Spleen (tissue), 11 donors: ENCODE data around the gene HCK. TPM values are rescaled to one million over a fixed set of nuclear protein-coding genes. Genes with fewer than 3 reads are reported as not detected.

Source experiments
- DNase-seq: peaks from one replicate; pipeline ENCODE4 v3.0.0-alpha.2; 2020
- H3K27ac ChIP-seq, 8 donors: fragments of 200-600 bp; sonication (generic) in 7 of 8; 1 replicate in 4 of 8; 2 replicates in 4 of 8; pipeline versions ENCODE4 v1.5.0 to v1.8.0; 2016 to 2021; ENCODE audit warnings: inconsistent platforms in 4 of 8, mild to moderate bottlenecking in 4 of 8, moderate library complexity in 1 of 8
- H3K27me3 ChIP-seq, 7 donors: fragments of 200-600 bp; sonication (generic) in 6 of 7; replicated peaks in 1 of 7; 1 replicate in 4 of 7; 2 replicates in 3 of 7; pipeline versions ENCODE4 v1.5.0 to v1.8.0; 2016 to 2021; ENCODE audit warnings: inconsistent platforms in 3 of 7, mild to moderate bottlenecking in 1 of 7
- H3K36me3 ChIP-seq, 6 donors: fragments of 200-600 bp; sonication (generic) in 5 of 6; 1 replicate in 4 of 6; 2 replicates in 2 of 6; pipeline versions ENCODE4 v1.5.0 to v1.8.0; 2016 to 2021; ENCODE audit warnings: inconsistent platforms in 2 of 6
- H3K4me1 ChIP-seq, 6 donors: fragments of 200-600 bp; sonication (generic) in 5 of 6; 1 replicate in 3 of 6; 2 replicates in 3 of 6; pipeline versions ENCODE4 v1.5.0 to v1.8.0; 2016 to 2021; ENCODE audit warnings: inconsistent platforms in 3 of 6
- H3K4me3 ChIP-seq, 8 donors: fragments of 200-600 bp; sonication (generic) in 7 of 8; 1 replicate in 4 of 8; 2 replicates in 4 of 8; pipeline versions ENCODE4 v1.5.0 to v1.8.0; 2016 to 2021; ENCODE audit warnings: inconsistent platforms in 4 of 8, mild to moderate bottlenecking in 4 of 8, moderate library complexity in 2 of 8
- H3K9me3 ChIP-seq, 8 donors: fragments of 200-600 bp; sonication (generic) in 7 of 8; 1 replicate in 4 of 8; 2 replicates in 4 of 8; pipeline versions ENCODE4 v1.5.0 to v1.8.0; 2016 to 2021; ENCODE audit warnings: inconsistent platforms in 4 of 8
- POLR2A ChIP-seq, 3 donors: fragments of 450-650 bp; IDR thresholded peaks; one replicate each; pipeline ENCODE4 v1.5.1; 2017; ENCODE audit warnings: antibody characterized with exemption in 3 of 3, mild to moderate bottlenecking in 1 of 3
- POLR2AphosphoS5 ChIP-seq, 3 donors: sonication (generic); formaldehyde crosslinking; IDR thresholded peaks; one replicate each; pipeline ENCODE4 v1.5.1; 2017; ENCODE audit warnings: antibody characterized with exemption in 3 of 3
- WGBS, 5 donors: extraction: QIAGEN DNeasy Blood & Tissue Kit in 3 of 5; methylation state at CpG; one replicate each; pipeline versions ENCODE4 v1.1.5 to v1.1.7; 2013 to 2018; 5-methylcytosine and 5-hydroxymethylcytosine counted together
- intact Hi-C: fragments of 100-400 bp; cut with DNase I; formaldehyde crosslinking; loops from one replicate; pipeline ENCODE4 v1.15.0; 2023; ENCODE audit warnings: low total_unique reads
- polyA plus RNA-seq, 3 donors: library from polyadenylated mRNA; stranded (reverse); fragments of 200-250 nt; gene quantifications; one replicate each; pipeline ENCODE4 v1.2.1, GENCODE V29; 2013
- total RNA-seq, 7 donors: library from RNA; depleted of rRNA in 3 of 7; stranded (reverse); fragments of >200 nt in 3 of 7; fragmentation: NEBNext Ultra II Directional in 4 of 7; extraction: Animal tissue kit (Norgen Biotek cat#: 25700) in 4 of 7; gene quantifications; one replicate each; pipeline versions ENCODE4 v1.1.0 to v1.2.1, GENCODE V29; 2016 to 2021
- TF ChIP-seq, protein P1 (sequence below), 11 experiments: fragments of 200-600 bp in 7 of 11; fragments of 450-650 bp in 4 of 11; sonication (generic) in 4 of 11; IDR thresholded peaks in 8 of 11; conservative IDR thresholded peaks in 3 of 11; 1 replicate in 7 of 11; 2 replicates in 4 of 11; pipeline versions ENCODE4 v1.4.0 to v1.8.0; 2016 to 2021; ENCODE audit warnings: antibody characterized with exemption in 11 of 11, inconsistent platforms in 4 of 11, mild to moderate bottlenecking in 1 of 11
- donor health status: healthy with polysubstance abuse.
- donor health status: DM: no; HTN: no; CAD: no; lungs with moderate emphysema.
- donor health status: DM: no; HTN: no; CAD: no.
- donor health status: Bipolar disorder and iron deficiency.
- donor health status: healthy.
- donor health status: DM: no; HTN: no; CAD: no.
- donor health status: DM: yes; HTN: yes; CAD: no.

HCK gene
- total and polyA plus RNA-seq, 10 donors: 44.3 to 341 (median 151) TPM

DNA sequence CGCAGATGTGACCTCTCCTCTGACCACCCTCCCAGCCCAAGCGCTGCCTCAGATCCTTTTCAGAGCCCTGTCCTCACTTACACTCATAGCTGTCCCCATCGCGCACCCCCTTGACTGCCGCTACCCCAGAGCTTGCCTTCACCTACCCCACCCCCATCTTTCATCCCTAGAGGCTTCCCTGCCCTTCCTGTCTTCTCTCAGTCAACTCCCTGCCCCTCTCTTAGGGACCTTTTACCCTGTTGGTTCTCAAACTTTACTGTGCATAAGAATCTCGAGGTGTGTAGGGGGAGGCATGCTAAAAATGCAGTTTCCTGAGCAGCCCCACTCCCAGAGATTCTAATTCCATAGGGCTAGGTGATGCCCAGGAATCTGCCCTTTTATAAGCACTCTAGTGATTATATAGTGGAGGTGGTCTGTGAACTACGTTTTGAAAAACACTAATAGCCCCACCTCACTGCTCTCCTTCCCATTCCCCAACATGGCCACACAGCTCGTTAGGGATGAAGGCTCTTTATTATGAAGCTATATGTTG, 58.2 kb downstream of the HCK start:
- intact Hi-C loops: no loop called here
- peaks cover 14 to 60% (median 47%) of the 10 kb centered on the region in 6 donors for H3K4me1 ChIP-seq
- TF ChIP-seq POLR2A (IDR thresholded peaks at IDR 0.05): no peak
- no peak for TF ChIP-seq POLR2AphosphoS5 (IDR thresholded peaks at IDR 0.05)
- TF ChIP-seq, protein P1, sequence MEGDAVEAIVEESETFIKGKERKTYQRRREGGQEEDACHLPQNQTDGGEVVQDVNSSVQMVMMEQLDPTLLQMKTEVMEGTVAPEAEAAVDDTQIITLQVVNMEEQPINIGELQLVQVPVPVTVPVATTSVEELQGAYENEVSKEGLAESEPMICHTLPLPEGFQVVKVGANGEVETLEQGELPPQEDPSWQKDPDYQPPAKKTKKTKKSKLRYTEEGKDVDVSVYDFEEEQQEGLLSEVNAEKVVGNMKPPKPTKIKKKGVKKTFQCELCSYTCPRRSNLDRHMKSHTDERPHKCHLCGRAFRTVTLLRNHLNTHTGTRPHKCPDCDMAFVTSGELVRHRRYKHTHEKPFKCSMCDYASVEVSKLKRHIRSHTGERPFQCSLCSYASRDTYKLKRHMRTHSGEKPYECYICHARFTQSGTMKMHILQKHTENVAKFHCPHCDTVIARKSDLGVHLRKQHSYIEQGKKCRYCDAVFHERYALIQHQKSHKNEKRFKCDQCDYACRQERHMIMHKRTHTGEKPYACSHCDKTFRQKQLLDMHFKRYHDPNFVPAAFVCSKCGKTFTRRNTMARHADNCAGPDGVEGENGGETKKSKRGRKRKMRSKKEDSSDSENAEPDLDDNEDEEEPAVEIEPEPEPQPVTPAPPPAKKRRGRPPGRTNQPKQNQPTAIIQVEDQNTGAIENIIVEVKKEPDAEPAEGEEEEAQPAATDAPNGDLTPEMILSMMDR (IDR thresholded peaks at IDR 0.05 in 8 of 11, conservative IDR thresholded peaks at IDR 0.05 in 3 of 11): no peak
- H3K27me3 ChIP-seq: no peaks in the 10 kb centered on the region
- peaks cover 0 to 10% (median 1%) of the 10 kb centered on the region in 6 donors for H3K36me3 ChIP-seq
- H3K4me3 ChIP-seq: peak overlapping the region; percentile 87 to 98 (median 94)
- H3K27ac ChIP-seq: peak overlapping the region in 7 of 8 donors; percentile 94 to 100 (median 99)
- WGBS, 5 donors: 3 to 6% (median 5%) methylated on average over 8 of the region's 8 CpGs
- DNase-seq: no peak
- no peaks in the 10 kb centered on the region for H3K9me3 ChIP-seq

DNA sequence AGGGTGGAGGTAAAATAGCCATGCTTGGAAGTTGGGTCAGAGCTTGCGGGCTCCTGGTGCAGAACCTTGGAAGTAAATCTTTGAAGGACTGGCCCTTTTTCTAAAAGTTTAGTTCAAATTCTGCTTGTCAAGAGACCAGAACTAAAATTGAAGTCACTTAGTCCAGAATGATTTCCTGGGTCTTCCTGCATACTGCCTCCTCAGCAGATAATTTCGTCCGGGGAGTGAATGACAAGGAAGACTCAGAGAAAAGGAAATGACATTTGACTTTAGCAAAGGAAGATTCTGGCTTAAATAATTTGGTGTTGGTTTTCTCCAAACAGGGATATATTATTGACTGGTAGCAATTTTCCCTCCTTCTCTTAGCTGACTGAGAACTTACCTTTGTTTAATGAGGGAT, 58.7 kb downstream of the HCK start:
- no peaks in the 10 kb centered on the region for H3K27me3 ChIP-seq
- H3K9me3 ChIP-seq: no peaks in the 10 kb centered on the region
- DNase-seq: no peak
- peak overlapping the region in 6 of 8 donors; percentile 94 to 100 (median 99) for H3K27ac ChIP-seq
- no peak for TF ChIP-seq POLR2AphosphoS5 (IDR thresholded peaks at IDR 0.05)
- TF ChIP-seq, protein P1 (IDR thresholded peaks at IDR 0.05 in 8 of 11, conservative IDR thresholded peaks at IDR 0.05 in 3 of 11): no peak
- no peak for TF ChIP-seq POLR2A (IDR thresholded peaks at IDR 0.05)
- intact Hi-C loops: no loop called here
- peak overlapping the region in 7 of 8 donors; percentile 87 to 98 (median 94) for H3K4me3 ChIP-seq
- WGBS, 5 donors: 45 to 69% (median 58%) methylated on average over 3 of the region's 3 CpGs
- peaks cover 14 to 64% (median 51%) of the 10 kb centered on the region in 6 donors for H3K4me1 ChIP-seq
- peaks cover 0 to 15% (median 4%) of the 10 kb centered on the region in 6 donors for H3K36me3 ChIP-seq

DNA sequence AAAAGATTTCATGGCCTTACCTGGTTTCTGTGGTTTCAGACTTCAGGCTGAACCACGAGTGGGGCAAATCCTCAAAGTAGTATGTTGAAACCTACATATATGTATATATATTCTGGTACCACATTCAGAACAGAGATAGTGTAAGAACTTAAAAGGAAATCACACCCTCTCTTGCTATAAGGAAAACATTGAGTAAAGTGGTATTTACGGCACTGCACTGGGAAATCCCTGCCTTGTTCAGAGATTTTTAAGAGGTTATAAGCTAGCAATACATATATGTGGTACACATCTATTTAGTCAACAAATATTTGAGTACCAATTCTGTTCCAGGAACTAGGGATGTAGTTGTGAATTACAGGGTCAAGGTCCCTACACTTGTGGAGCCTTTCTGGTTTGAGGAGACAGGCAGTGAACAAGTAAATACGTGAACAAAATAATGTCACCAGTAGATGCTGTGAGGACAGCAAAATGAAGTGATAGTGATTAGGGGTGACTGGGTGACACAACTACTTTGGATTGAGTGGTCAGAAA, 59.2 kb downstream of the HCK start:
- WGBS, 5 donors: 34 to 60% (median 43%) methylated on average over 3 of the region's 3 CpGs
- H3K9me3 ChIP-seq: no peaks in the 10 kb centered on the region
- DNase-seq: no peak

DNA sequence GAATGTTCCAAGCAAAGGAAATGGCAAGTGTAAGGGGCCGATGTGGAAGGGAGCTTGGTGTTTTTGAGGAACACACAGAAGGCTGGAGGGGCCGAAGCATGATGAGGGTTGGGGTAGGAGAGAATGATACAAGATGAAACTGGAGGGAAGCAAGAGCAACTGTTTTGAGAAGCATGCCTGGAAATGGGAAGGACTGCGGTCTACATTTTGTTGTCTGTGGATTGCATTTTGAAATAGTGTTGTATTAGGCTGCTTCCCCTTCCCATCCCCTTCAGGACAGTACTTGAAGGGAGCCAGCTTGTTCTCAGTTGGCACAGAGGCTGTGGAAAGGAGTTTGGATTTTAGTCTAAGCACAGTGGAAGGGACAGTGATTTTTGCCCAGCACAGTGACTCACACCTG, 59.7 kb downstream of the HCK start:
- intact Hi-C loops: no loop called here
- Histone ChIP-seq H3K4me3 (peak overlapping the region in 1 of 8 donors; percentile 87), H3K27me3 (no peaks in the 10 kb centered on the region), H3K27ac (peak overlapping the region in 7 of 8 donors; percentile 30 to 100 (median 99)), H3K9me3 (no peaks in the 10 kb centered on the region), H3K36me3 (peaks cover 0 to 21% (median 4%) of the 10 kb centered on the region in 6 donors), H3K4me1 (peaks cover 14 to 74% (median 60%) of the 10 kb centered on the region in 6 donors)
- 50 to 89% (median 63%) methylated on average over 3 of the region's 3 CpGs for WGBS, 5 donors
- peak in 1 of 3 donors; percentile 26 for TF ChIP-seq POLR2AphosphoS5 (IDR thresholded peaks at IDR 0.05)
- TF ChIP-seq, protein P1 (IDR thresholded peaks at IDR 0.05 in 8 of 11, conservative IDR thresholded peaks at IDR 0.05 in 3 of 11): no peak
- TF ChIP-seq POLR2A (IDR thresholded peaks at IDR 0.05): no peak
- DNase-seq: no peak

More for the DNA sequence above, 59.2 kb downstream of the HCK start:
- intact Hi-C loops: no loop called here
- TF ChIP-seq POLR2AphosphoS5 (IDR thresholded peaks at IDR 0.05) (no peak), POLR2A (IDR thresholded peaks at IDR 0.05) (no peak)
- TF ChIP-seq, protein P1 (IDR thresholded peaks at IDR 0.05 in 8 of 11, conservative IDR thresholded peaks at IDR 0.05 in 3 of 11): no peak
- H3K4me1 ChIP-seq: peaks cover 14 to 69% (median 56%) of the 10 kb centered on the region in 6 donors
- H3K27me3 ChIP-seq: no peaks in the 10 kb centered on the region
- peak overlapping the region in 6 of 8 donors; percentile 30 to 100 (median 99) for H3K27ac ChIP-seq
- H3K4me3 ChIP-seq: peak overlapping the region in 3 of 8 donors; percentile 87 to 95 (median 91)
- peaks cover 0 to 20% (median 4%) of the 10 kb centered on the region in 6 donors for H3K36me3 ChIP-seq
